Spleen (tissue), 7 donors: ENCODE results near the gene PDE4B.

Source experiments
- CTCF ChIP-seq, 11 experiments: fragments of 200-600 bp in 7 of 11; fragments of 450-650 bp in 4 of 11; sonication (generic) in 4 of 11; IDR thresholded peaks in 8 of 11; conservative IDR thresholded peaks in 3 of 11; 1 replicate in 7 of 11; 2 replicates in 4 of 11; pipeline versions ENCODE4 v1.4.0 to v1.8.0; 2016 to 2021; ENCODE audit warnings: antibody characterized with exemption in 11 of 11, inconsistent platforms in 4 of 11, mild to moderate bottlenecking in 1 of 11
- POLR2A ChIP-seq, 3 donors: fragments of 450-650 bp; IDR thresholded peaks; one replicate each; pipeline ENCODE4 v1.5.1; 2017; ENCODE audit warnings: antibody characterized with exemption in 3 of 3, mild to moderate bottlenecking in 1 of 3
- POLR2AphosphoS5 ChIP-seq, 3 donors: sonication (generic); formaldehyde crosslinking; IDR thresholded peaks; one replicate each; pipeline ENCODE4 v1.5.1; 2017; ENCODE audit warnings: antibody characterized with exemption in 3 of 3
- donor health status: DM: no; HTN: no; CAD: no; lungs with moderate emphysema.
- donor health status: DM: no; HTN: no; CAD: no.
- donor health status: DM: no; HTN: no; CAD: no.

- no peak for TF ChIP-seq CTCF (IDR thresholded peaks at IDR 0.05 in 8 of 11, conservative IDR thresholded peaks at IDR 0.05 in 3 of 11)
- TF ChIP-seq POLR2AphosphoS5 (IDR thresholded peaks at IDR 0.05) = peak in 1 of 3 donors; percentile 47
- TF ChIP-seq POLR2A (IDR thresholded peaks at IDR 0.05) = no peak
Measured at GRCh38 chr1:66271904-66272254, 479.2 kb downstream of the PDE4B start.
